NCI-H146 (cell line): Measurements from ENCODE around the gene CSRP1.
"Not testable (repeated sequence)": the region's sequence is repeated elsewhere in the genome, so short reads cannot be mapped to it uniquely, and the experiment has no call there.

Experiments
- DNase-seq: peaks from one replicate; lab custom pipeline; 2025; lab: John Stamatoyannopoulos, UW

CSRP1 gene

DNA sequence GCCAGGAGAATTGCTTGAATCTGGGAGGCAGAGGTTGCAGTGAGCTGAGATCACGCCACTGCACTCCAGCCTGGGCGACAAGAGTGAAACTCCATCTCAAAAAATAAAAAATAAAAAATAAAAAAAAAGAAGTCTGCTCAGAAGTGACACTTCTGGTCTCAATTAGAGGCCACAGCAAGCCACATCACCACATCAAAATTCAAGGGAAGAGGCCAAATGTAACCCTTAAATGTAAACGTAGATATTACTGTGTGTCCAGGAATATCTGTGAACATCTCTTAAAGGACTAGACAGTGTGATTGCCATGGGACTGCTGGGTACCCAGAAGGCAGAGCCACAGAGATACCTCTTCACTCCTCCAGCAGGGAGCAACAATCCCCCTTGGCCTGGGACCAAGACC is 28.3 kb downstream of the CSRP1 start:
- DNase-seq, result not testable (repeated sequence)

DNA sequence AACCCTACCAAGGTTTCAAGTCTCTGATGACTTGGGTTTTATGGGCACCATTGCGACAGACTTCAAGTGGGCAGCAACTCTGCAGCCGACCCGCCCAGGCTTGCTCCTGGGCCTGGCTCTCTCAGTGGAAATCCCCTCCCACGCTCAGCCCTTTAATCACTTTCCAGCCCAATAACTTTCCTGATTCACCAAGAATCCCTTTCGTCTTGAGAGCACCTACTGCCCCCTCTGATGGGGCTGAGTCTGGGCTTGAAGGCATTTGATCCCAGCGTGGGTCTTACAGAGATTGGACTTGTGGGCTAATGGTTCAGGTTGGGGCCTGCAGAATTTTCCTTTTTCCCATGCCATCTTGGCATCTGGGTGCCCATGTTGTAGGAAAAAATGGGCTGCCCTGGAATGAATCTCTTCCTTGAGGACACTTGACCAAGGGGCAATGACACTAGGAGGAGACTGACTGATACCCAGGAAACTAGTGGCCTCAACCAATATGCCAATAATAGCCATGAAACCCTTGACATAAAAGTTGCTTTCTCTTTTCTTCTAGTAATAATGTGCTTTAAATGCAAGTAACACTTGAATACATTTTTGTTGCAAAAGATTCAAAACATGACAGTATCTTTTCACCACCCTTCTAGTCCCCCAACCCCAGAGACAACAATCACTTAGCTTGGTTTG is 30.1 kb downstream of the CSRP1 start:
- DNase-seq, result no peak

- DNase-seq, result no peak
Measured at GRCh38 chr1:201475915-201476669, 30.8 kb downstream of the CSRP1 start.

DNA sequence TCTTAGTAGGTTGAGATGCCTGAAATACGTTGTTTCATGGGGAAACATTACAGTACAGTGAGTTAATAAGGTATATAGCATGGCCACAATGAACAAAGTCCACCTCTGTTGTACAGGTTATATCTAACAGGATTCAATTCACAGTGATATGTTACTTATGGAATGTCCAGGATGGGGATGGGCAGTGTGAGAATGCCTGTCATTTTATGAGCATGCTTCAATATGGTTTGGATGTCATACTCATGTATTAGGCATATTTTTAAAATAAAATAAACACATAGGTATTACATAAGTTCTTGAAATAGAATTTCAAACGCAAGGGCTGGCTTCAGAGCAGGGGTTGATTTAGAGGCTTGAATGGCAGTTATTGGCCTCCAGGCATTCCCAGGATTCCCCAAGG is 31.8 kb downstream of the CSRP1 start:
- no peak for DNase-seq

- no peak for DNase-seq
Measured at GRCh38 chr1:201473296-201473695, 33.6 kb downstream of the CSRP1 start.

- DNase-seq, result not testable (repeated sequence)
Measured at GRCh38 chr1:201472321-201472720, 34.6 kb downstream of the CSRP1 start.

- DNase-seq, result no peak
Measured at GRCh38 chr1:201471772-201472171, 35.2 kb downstream of the CSRP1 start.

DNA sequence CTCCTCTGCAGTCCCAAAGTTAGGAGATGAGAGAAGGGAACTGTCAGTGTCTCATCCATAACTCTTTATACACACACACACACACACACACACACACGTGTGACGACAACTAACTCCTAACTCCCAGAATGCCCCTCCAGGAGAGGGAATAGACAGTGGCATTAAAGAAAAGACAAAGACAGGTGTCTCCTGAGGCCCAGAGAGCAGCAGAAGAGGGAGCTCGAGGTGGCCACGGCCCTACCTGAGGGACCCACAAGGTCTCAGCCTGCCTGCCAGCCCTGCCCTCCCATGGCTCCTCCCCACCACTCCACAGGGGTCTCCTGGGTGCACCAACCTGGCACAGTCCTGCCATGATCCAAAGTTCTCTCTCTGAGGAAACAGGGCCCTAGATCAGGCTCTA is 36.3 kb downstream of the CSRP1 start:
- no peak for DNase-seq

- no peak for DNase-seq
Measured at GRCh38 chr1:201469645-201470074, 37.3 kb downstream of the CSRP1 start.

GRCh38 chr1:201468844-201469644 is 37.9 kb downstream of the CSRP1 start, which contains the start of gene PHLDA3:
Gene PHLDA3 (minus strand): TSS chr1:201469188. CDS start chr1:201468786, 402 bp downstream.
- peak; percentile 87 for DNase-seq

GRCh38 chr1:201468501-201468843 is 38.5 kb downstream of the CSRP1 start:
- DNase-seq, result peak; percentile 53

GRCh38 chr1:201466492-201466891 is 40.4 kb downstream of the CSRP1 start:
- no peak for DNase-seq

DNA sequence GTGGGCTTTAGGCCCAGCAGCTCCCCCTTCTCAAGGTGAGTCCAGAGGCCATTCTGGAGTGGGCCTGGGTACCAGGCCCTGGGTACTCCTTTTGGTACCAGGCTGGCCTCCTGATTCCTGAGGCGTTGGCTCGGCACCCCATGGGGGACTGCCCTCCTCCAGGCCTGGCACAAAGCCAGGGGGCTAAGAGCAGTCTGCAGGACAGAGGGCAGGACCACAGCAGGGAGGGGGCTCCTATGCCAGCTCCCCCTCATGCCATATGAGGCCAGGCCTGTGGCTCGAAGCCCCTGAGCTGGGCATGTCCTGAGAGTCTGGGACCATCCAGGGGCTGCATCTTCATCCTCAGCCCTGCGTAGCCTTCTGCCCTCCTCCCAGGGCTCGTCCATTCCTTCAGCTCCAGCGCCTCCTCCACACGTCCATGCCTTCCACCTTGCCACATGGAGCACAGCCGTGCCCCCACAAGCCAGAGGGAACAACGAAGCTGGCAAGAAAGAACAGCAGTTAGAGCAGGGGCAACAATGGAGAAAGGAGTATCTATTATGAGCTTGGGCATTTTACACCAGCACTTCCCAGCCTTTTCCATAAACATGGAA is 41.1 kb downstream of the CSRP1 start:
- no peak for DNase-seq

GRCh38 chr1:201463071-201463552 is 43.8 kb downstream of the CSRP1 start:
- DNase-seq, result no peak

- no peak for DNase-seq
Measured at GRCh38 chr1:201461645-201462441, 45.1 kb downstream of the CSRP1 start.

- no peak for DNase-seq
Measured at GRCh38 chr1:201460814-201461644, 45.9 kb downstream of the CSRP1 start.

- no peak for DNase-seq
Measured at GRCh38 chr1:201459775-201460174, 47.1 kb downstream of the CSRP1 start.

GRCh38 chr1:201459052-201459451 is 47.9 kb downstream of the CSRP1 start:
- DNase-seq, result no peak

DNA sequence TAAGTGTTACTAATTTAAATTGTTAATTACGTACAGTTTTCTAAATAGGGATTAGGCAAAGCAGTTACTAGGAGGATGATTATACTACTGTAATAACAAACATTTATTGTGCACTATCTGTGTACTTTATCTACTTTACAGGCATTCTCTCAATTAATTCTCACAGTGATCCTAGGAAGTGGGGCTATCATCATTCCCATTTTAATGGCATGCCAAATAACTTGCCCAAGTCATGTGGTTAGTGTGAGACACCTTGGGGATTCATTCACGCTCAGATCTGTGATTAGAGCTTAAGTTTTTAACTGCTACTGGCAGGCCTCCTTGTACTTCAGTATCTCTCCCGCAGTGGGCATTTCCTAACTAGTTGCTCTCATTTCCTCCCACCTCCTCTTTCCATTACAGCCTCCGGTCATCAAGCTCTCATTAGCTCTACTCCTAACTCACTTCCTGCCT is 49.4 kb downstream of the CSRP1 start:
- DNase-seq, result no peak
